Measurements from ENCODE around the gene SMS.

DNA sequence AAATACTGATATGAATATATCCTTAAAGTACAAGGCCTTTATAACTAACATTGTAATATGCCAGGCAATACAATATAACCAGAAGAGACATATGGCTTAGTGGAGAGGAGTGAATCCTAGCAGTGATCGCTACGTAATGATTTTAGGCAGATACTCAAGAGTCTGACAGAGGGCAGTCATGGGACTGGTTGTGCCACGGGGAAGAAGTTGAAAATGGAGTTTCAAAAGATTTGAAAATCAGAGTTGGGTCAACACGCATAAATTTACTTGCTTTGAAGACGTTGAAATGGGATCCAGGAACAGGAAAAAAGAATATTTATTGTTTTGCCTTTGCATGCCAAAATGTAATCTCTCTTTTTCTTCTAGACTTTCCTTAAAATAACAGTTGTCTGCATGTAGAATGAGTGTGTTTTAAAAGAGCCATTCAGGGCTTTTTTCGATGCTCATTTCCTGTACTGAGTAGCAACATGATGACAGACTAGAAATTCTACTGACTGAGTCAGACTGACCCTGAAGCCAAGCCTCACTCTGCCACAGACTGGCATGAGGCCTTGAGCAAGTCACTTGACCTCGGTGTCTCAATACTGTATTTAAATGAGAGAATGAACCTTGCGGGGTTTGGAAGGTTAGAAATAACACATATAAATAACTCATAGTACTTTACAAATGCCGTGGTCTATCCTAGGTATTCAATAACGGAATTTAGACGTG lies 8.1 kb upstream of the SMS start:
- TF ChIP-seq FOXK2 (IDR thresholded peaks at IDR 0.05) (no peak), FOXA1 (IDR thresholded peaks at IDR 0.05) (no peak), BHLHE40 (IDR thresholded peaks at IDR 0.05; ENCODE audit: borderline replicate concordance) (no peak), ARNT (IDR thresholded peaks at IDR 0.05) (no peak), ZNF384 (IDR thresholded peaks at IDR 0.05) (no peak), SP1 (IDR thresholded peaks at IDR 0.05) (no peak), TARDBP (IDR thresholded peaks at IDR 0.05) (no peak), CTBP1 (IDR thresholded peaks at IDR 0.05; ENCODE audit: borderline replicate concordance) (no peak)
